Measurements from ENCODE around the gene EGFL7. TPM values are rescaled to one million over a fixed set of nuclear protein-coding genes. Genes with fewer than 3 reads are reported as not detected.

The EGFL7 gene
- total RNA-seq, 1 experiment from 2014 or later = 53.1 TPM

DNA sequence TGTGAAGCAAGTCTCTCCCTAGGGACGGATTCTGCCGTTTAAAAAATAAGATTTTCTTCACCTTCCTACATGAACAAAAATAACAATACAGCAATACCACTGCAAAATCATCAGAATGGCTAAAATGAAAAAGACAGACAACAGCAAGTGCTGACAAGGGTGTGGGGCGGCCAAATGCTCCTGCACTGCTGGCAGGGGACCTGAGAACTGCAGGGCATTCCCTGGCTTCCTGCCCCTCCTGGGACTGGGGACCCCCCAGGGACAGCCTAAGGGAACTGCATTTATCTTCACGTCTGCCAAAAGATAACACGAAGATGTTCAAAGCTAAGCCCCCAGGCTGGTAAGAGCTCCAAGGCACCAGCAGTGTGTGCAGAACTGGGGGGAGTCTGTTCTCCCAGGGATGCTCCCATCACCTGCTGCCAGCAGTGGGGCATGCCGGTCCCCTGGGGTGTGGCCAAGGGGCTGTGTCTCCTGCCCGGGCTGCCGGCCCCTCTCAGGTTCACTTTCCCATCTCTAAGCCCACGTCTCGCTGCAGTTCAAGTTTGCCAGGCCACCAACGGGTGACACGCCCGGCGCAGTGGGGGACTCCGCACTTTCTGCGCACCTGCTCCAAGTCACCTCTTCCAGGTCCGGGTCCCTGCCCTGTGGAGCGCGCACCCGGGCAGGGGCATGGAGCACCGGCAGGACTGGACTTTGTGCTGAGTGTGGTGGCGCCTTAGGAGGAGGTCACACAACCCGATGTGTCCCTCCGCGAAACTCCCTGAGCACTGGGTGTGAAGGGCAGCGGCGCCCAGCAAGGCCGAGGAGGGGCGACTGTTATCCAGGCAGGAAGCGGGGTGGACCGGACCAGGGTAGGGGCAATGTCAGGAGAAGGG is 4.5 kb upstream of the EGFL7 start:
- no peaks in the 10 kb centered on the region for H3K79me2 ChIP-seq (ENCODE audit: low read depth)
- H3K4me1 ChIP-seq (replicated peaks; ENCODE audit: insufficient read depth) = no peaks in the 10 kb centered on the region; the same call in 1 of the 2 replicates
- BruUV-seq (replicated peaks) = no TSS peak
- intact Hi-C loops (cut with micrococcal nuclease; ENCODE audit: unreplicated experiment) = no loop called here
- no peak overlapping the region for H3K4me2 ChIP-seq
- H3K9me3 ChIP-seq (ENCODE audit: insufficient read depth, low read depth) = no peaks in the 10 kb centered on the region
- peaks cover 26% of the 10 kb centered on the region; the same call in 1 of the 2 replicates for H3K27me3 ChIP-seq (ENCODE audit: insufficient read depth, low read depth)
- TF ChIP-seq EZH2 (IDR thresholded peaks at IDR 0.05; ENCODE audit: low read depth) = no peak
- TF ChIP-seq, protein P1, sequence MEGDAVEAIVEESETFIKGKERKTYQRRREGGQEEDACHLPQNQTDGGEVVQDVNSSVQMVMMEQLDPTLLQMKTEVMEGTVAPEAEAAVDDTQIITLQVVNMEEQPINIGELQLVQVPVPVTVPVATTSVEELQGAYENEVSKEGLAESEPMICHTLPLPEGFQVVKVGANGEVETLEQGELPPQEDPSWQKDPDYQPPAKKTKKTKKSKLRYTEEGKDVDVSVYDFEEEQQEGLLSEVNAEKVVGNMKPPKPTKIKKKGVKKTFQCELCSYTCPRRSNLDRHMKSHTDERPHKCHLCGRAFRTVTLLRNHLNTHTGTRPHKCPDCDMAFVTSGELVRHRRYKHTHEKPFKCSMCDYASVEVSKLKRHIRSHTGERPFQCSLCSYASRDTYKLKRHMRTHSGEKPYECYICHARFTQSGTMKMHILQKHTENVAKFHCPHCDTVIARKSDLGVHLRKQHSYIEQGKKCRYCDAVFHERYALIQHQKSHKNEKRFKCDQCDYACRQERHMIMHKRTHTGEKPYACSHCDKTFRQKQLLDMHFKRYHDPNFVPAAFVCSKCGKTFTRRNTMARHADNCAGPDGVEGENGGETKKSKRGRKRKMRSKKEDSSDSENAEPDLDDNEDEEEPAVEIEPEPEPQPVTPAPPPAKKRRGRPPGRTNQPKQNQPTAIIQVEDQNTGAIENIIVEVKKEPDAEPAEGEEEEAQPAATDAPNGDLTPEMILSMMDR (conservative IDR thresholded peaks at IDR 0.05) = no peak
- POLR2A ChIA-PET (ENCODE audit: unreplicated experiment) = no interaction called here
- no peaks in the 10 kb centered on the region for H3F3A ChIP-seq (ENCODE audit: insufficient read depth, low read depth)
- H3K9me2 ChIP-seq (ENCODE audit: insufficient read depth) = no peaks in the 10 kb centered on the region
- no peak overlapping the region for H3K27ac ChIP-seq
- H3K36me3 ChIP-seq (ENCODE audit: low read depth) = no peaks in the 10 kb centered on the region
- no peak overlapping the region for H2AFZ ChIP-seq
- CTCF ChIA-PET = no interaction called here
- DNase-seq = no peak
- H3K4me3 ChIP-seq = no peak overlapping the region
- H4K20me1 ChIP-seq (ENCODE audit: insufficient read depth) = no peaks in the 10 kb centered on the region

DNA sequence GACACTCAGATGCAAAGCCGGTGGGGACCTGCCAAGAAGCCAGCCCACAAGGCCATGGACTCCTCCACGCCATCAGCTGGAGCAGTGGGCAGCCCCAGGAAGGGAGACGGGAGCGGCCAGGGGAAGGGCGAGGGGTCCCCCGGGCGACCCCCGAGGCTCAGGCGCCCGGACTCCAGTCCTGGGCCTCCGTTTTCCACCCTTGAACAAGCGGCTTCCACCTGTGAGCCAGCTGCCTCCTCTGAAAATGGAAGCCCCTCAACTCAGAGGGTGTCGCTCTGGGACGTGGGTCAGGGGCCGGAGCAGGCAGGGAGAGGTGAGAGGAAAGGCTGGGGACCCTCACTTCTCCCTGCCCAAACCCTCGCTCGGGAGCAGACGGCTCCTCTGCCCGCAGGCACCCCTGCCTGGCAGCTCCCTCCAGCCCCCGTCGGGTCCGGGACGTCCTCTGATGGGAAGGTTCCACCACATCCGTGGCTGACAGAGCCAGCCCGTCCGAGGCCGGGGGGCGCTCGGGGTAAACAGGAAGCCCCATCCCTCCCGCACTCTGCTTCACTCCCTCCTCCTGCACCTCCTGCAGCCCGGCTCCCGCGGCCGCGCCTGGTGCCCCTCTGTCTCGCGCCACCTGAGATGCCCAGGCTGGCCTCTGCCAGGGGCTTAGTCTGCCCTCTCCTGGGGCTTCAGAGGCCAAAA is 3.7 kb upstream of the EGFL7 start:
- Histone ChIP-seq H3K4me2 (no peak overlapping the region), H3K4me3 (no peak overlapping the region), H3F3A (ENCODE audit: insufficient read depth, low read depth) (no peaks in the 10 kb centered on the region), H4K20me1 (ENCODE audit: insufficient read depth) (no peaks in the 10 kb centered on the region), H3K4me1 (replicated peaks; ENCODE audit: insufficient read depth) (no peaks in the 10 kb centered on the region; the same call in 1 of the 2 replicates), H3K9me2 (ENCODE audit: insufficient read depth) (no peaks in the 10 kb centered on the region), H3K79me2 (ENCODE audit: low read depth) (no peaks in the 10 kb centered on the region), H3K9me3 (ENCODE audit: insufficient read depth, low read depth) (no peaks in the 10 kb centered on the region), H3K36me3 (ENCODE audit: low read depth) (no peaks in the 10 kb centered on the region), H3K27me3 (ENCODE audit: insufficient read depth, low read depth) (peaks cover 26% of the 10 kb centered on the region; the same call in 1 of the 2 replicates), H3K27ac (no peak overlapping the region), H2AFZ (no peak overlapping the region)
- POLR2A ChIA-PET (ENCODE audit: unreplicated experiment) = no interaction called here
- BruUV-seq (replicated peaks) = no TSS peak
- intact Hi-C loops (cut with micrococcal nuclease; ENCODE audit: unreplicated experiment) = no loop called here
- no peak for DNase-seq
- CTCF ChIA-PET = no interaction called here
- TF ChIP-seq EZH2 (IDR thresholded peaks at IDR 0.05; ENCODE audit: low read depth) = no peak
- TF ChIP-seq, protein P1 (conservative IDR thresholded peaks at IDR 0.05) = no peak

DNA sequence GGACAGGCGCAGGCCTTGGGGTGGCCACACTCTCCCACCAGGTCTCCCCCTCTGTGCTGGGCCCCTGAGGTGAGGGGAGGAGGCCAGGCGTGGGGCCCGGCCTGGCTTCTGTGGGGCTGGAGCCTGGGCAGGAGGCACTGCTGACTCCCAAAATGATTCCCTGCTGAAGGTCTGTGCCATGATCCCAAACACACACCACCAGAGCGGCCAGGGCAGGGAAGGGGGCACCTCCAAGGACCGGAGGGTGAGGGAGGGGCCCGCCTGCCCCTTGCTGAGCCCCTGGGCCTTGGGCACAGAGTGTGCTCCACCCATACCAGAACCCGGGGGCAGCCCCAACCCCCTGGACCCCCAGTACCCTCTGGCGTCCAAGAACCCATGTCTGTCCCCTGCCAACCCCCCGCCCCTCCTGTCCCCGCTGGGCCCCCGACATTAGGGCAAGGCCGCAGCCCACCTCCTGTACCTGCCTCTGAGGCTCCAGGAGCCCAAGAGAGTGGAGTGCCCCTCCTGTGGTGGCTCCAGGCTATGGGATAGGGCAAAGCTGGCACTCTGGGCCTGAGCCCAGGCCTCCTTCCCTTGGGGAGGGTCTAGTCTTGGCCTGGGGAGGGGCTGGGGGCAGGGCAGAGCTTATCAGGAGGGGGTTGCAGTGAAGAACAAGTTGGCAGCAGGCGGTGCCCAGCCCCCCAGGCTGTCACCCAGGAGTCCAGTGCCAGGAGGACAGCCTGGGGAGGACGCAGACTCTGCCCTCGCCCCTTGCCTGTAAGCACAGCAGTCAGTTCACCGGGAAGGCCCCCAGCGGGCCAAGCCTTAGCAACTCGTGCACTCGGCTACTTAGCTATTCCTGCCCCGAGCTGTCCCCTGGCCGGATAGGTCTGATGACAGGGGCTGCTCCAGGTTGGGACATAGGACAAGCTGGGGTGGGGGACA is 2.6 kb upstream of the EGFL7 start:
- TF ChIP-seq, protein P1 (conservative IDR thresholded peaks at IDR 0.05) = no peak
- TF ChIP-seq EZH2 (IDR thresholded peaks at IDR 0.05; ENCODE audit: low read depth) = no peak
- CTCF ChIA-PET = no interaction called here
- Histone ChIP-seq H3K36me3 (ENCODE audit: low read depth) (no peaks in the 10 kb centered on the region), H3K27ac (no peak overlapping the region), H3K9me3 (ENCODE audit: insufficient read depth, low read depth) (no peaks in the 10 kb centered on the region), H3K9me2 (ENCODE audit: insufficient read depth) (no peaks in the 10 kb centered on the region), H3K4me1 (replicated peaks; ENCODE audit: insufficient read depth) (no peaks in the 10 kb centered on the region; the same call in 1 of the 2 replicates), H2AFZ (no peak overlapping the region), H3K4me2 (no peak overlapping the region), H3K4me3 (no peak overlapping the region), H3K79me2 (ENCODE audit: low read depth) (no peaks in the 10 kb centered on the region), H4K20me1 (ENCODE audit: insufficient read depth) (no peaks in the 10 kb centered on the region), H3K27me3 (ENCODE audit: insufficient read depth, low read depth) (peaks cover 26% of the 10 kb centered on the region; the same call in 1 of the 2 replicates), H3F3A (ENCODE audit: insufficient read depth, low read depth) (peaks cover 7% of the 10 kb centered on the region; the same call in 1 of the 2 replicates)
- DNase-seq = no peak
- no TSS peak for BruUV-seq (replicated peaks)
- intact Hi-C loops (cut with micrococcal nuclease; ENCODE audit: unreplicated experiment) = no loop called here
- POLR2A ChIA-PET (ENCODE audit: unreplicated experiment) = interaction anchor here (0.6 kb wide), 1 partner anchor 297 kb away, joined by 3 read pairs; no protein-coding TSS in a partner anchor
